ENCODE results near the gene NRG2. TPM values are rescaled to one million over a fixed set of nuclear protein-coding genes. Genes with fewer than 3 reads are reported as not detected.

Gene NRG2
- total and polyA plus RNA-seq, 8 donors = 1.2 to 5.2 (median 3.0) TPM

GRCh38 chr5:139889410-139889809, 153.7 kb downstream of the NRG2 start:
- no peaks in the 10 kb centered on the region for H3K27me3 ChIP-seq
- intact Hi-C loops (cut with DNase I) = no loop called here
- TF ChIP-seq CTCF (IDR thresholded peaks at IDR 0.05) = no peak
- H3K36me3 ChIP-seq = no peaks in the 10 kb centered on the region
- no peak overlapping the region for H3K27ac ChIP-seq
- H3K4me3 ChIP-seq = no peak overlapping the region
- FAIRE-seq (no peak), DNase-seq (no peak), ATAC-seq (no peak)
- WGBS, 2 donors = 96 to 98% methylated on average over 2 of the region's 2 CpGs
- H3K9me3 ChIP-seq = no peaks in the 10 kb centered on the region
- no peaks in the 10 kb centered on the region for H3K4me1 ChIP-seq

- Histone ChIP-seq H3K27me3 (no peaks in the 10 kb centered on the region), H3K4me1 (no peaks in the 10 kb centered on the region), H3K4me3 (no peak overlapping the region), H3K9me3 (no peaks in the 10 kb centered on the region), H3K36me3 (no peaks in the 10 kb centered on the region), H3K27ac (no peak overlapping the region)
- WGBS, 2 donors = 90 to 91% methylated on average over 4 of the region's 4 CpGs
- DNase-seq (no peak), ATAC-seq (no peak), FAIRE-seq (no peak)
- intact Hi-C loops (cut with DNase I) = no loop called here
- no peak for TF ChIP-seq CTCF (IDR thresholded peaks at IDR 0.05)
These were observed 154.7 kb downstream of the NRG2 start for GRCh38 chr5:139888370-139888769.

GRCh38 chr5:139886213-139886612, 156.9 kb downstream of the NRG2 start:
- Histone ChIP-seq H3K4me1 (no peaks in the 10 kb centered on the region), H3K27ac (no peak overlapping the region), H3K27me3 (no peaks in the 10 kb centered on the region), H3K9me3 (no peaks in the 10 kb centered on the region), H3K4me3 (no peak overlapping the region), H3K36me3 (no peaks in the 10 kb centered on the region)
- DNase-seq = no peak
- 90 to 91% methylated on average over 2 of the region's 2 CpGs for WGBS, 2 donors
- FAIRE-seq = no peak
- ATAC-seq = no peak
- intact Hi-C loops (cut with DNase I) = no loop called here
- no peak for TF ChIP-seq CTCF (IDR thresholded peaks at IDR 0.05)

- H3K4me3 ChIP-seq = no peak overlapping the region
- no peaks in the 10 kb centered on the region for H3K27me3 ChIP-seq
- no peaks in the 10 kb centered on the region for H3K36me3 ChIP-seq
- no peak overlapping the region for H3K27ac ChIP-seq
- no peak for DNase-seq
- no peak for TF ChIP-seq CTCF (IDR thresholded peaks at IDR 0.05)
- no peaks in the 10 kb centered on the region for H3K9me3 ChIP-seq
- H3K4me1 ChIP-seq = no peaks in the 10 kb centered on the region
- 92 to 95% methylated on average over 4 of the region's 4 CpGs for WGBS, 2 donors
- FAIRE-seq = no peak
- intact Hi-C loops (cut with DNase I) = no loop called here
- ATAC-seq = no peak
These were observed 157.3 kb downstream of the NRG2 start for GRCh38 chr5:139885857-139886208.

- no peak for ATAC-seq
- WGBS, 2 donors = 91 to 92% methylated on average over 15 of the region's 15 CpGs
- no peak for DNase-seq
- Histone ChIP-seq H3K4me3 (no peak overlapping the region), H3K9me3 (no peaks in the 10 kb centered on the region), H3K27ac (no peak overlapping the region), H3K4me1 (no peaks in the 10 kb centered on the region), H3K36me3 (no peaks in the 10 kb centered on the region), H3K27me3 (no peaks in the 10 kb centered on the region)
- FAIRE-seq = no peak
- intact Hi-C loops (cut with DNase I) = no loop called here
- TF ChIP-seq CTCF (IDR thresholded peaks at IDR 0.05) = no peak
These were observed 157.8 kb downstream of the NRG2 start for GRCh38 chr5:139885172-139885856.

All from pancreas (tissue), 10 donors.